ENCODE measurements around the gene BCL2L15. TPM values are rescaled to one million over a fixed set of nuclear protein-coding genes. Genes with fewer than 3 reads are reported as not detected.

Gene BCL2L15
- total and polyA plus RNA-seq, 2 of the 13 experiments (the other 11 are each of a cell fraction or from before 2014, with no cell fraction given): 0.03 to 0.27 TPM

- TF ChIP-seq IRF1 (CRISPR knock-in tag; IDR thresholded peaks at IDR 0.05; ENCODE audit: low read depth): no peak
- TF ChIP-seq SALL2 (CRISPR knock-in tag; IDR thresholded peaks at IDR 0.05): no peak
These were observed at the start of gene BCL2L15 (continued) for GRCh38 chr1:113887402-113888175.

GRCh38 chr1:113937146-113937545 lies 49.8 kb upstream of the BCL2L15 start:
- intact Hi-C loops (cut with micrococcal nuclease; ENCODE audit: unreplicated experiment): no loop called here
- no peak overlapping the region for H3K27ac ChIP-seq (ENCODE audit: extremely low read length, insufficient read depth, low read length)
- WGBS (ENCODE audit: low lambda C conversion rate): 100% methylated on average over 1 of the region's 1 CpG
- BruUV-seq (replicated peaks): no TSS peak
- no peak overlapping the region for H3K4me3 ChIP-seq (replicated peaks in 1 of 3; ENCODE audit: insufficient read depth in 1 of 3, low read depth in 2 of 3, low read length in 3 of 3)
- peaks cover 45% of the 10 kb centered on the region for H3K4me1 ChIP-seq (ENCODE audit: insufficient read depth, low read length)
- peaks cover 84% of the 10 kb centered on the region for H3K79me2 ChIP-seq (ENCODE audit: insufficient read depth, low read length)
- TF ChIP-seq ZNF567 (CRISPR knock-in tag; IDR thresholded peaks at IDR 0.05; ENCODE audit: borderline replicate concordance) (no peak), MBNL3 (CRISPR knock-in tag; conservative IDR thresholded peaks at IDR 0.05) (no peak), WIZ (CRISPR knock-in tag; IDR thresholded peaks at IDR 0.05) (no peak), ZFP37 (CRISPR knock-in tag; IDR thresholded peaks at IDR 0.05; ENCODE audit: borderline replicate concordance) (no peak), ZNF326 (CRISPR knock-in tag; IDR thresholded peaks at IDR 0.05; ENCODE audit: borderline replicate concordance) (no peak), AGO1 (IDR thresholded peaks at IDR 0.05; ENCODE audit: low read depth, low read length, poor library complexity, severe bottlenecking) (no peak), ZNF557 (CRISPR knock-in tag; IDR thresholded peaks at IDR 0.05) (no peak), KDM5A (IDR thresholded peaks at IDR 0.05; ENCODE audit: borderline replicate concordance, low read length) (no peak), POLR2A (IDR thresholded peaks at IDR 0.05; ENCODE audit: insufficient read depth in 1 of 2, low read depth in 2 of 2, low read length in 2 of 2) (no peak), ZNF570 (CRISPR knock-in tag; IDR thresholded peaks at IDR 0.05; ENCODE audit: borderline replicate concordance) (no peak), DMTF1 (CRISPR knock-in tag; IDR thresholded peaks at IDR 0.05) (no peak), ZNF562 (CRISPR knock-in tag; IDR thresholded peaks at IDR 0.05; ENCODE audit: borderline replicate concordance) (no peak), KAT8 (CRISPR knock-in tag; IDR thresholded peaks at IDR 0.05) (no peak), KLF11 (CRISPR knock-in tag; IDR thresholded peaks at IDR 0.05) (no peak), ZBTB4 (CRISPR knock-in tag; IDR thresholded peaks at IDR 0.05; ENCODE audit: borderline replicate concordance) (no peak)
- H3K9me3 ChIP-seq (ENCODE audit: low read length): no peaks in the 10 kb centered on the region
- H3K9ac ChIP-seq (ENCODE audit: insufficient read depth, low read depth, low read length): no peak overlapping the region
- DNase-seq (ENCODE audit: low spot score): no peak
- no peak for FAIRE-seq
- POLR2A ChIA-PET: no interaction called here
- ATAC-seq: no peak
- H3K4me2 ChIP-seq (ENCODE audit: low read depth, low read length): no peak overlapping the region
- H2AFZ ChIP-seq (ENCODE audit: low read length): no peak overlapping the region
- in situ Hi-C loops (cut with HindIII; ENCODE audit: extremely low pct_ligation_motif_present, low pct_unique_long_range_greater_than_20kb): no loop called here
- CTCF ChIA-PET (ENCODE audit: low intra/inter-chr PET ratio, low total read pairs): no interaction called here
- peaks cover 7 to 16% of the 10 kb centered on the region in 2 experiments; a peak in 4 of 5 replicates for H3K36me3 ChIP-seq (replicated peaks in 1 of 2; ENCODE audit: control insufficient read depth in 1 of 2, insufficient read depth in 2 of 2, low read length in 2 of 2)
- peaks cover 15% of the 10 kb centered on the region for H4K20me1 ChIP-seq (ENCODE audit: insufficient read depth, low read length)
- no peaks in the 10 kb centered on the region for H3K27me3 ChIP-seq (ENCODE audit: control insufficient read depth in 1 of 2, insufficient read depth in 2 of 2, low read length in 2 of 2)

Data from HepG2 (cell line).